Measurements from ENCODE around the gene GLIS1.

DNA sequence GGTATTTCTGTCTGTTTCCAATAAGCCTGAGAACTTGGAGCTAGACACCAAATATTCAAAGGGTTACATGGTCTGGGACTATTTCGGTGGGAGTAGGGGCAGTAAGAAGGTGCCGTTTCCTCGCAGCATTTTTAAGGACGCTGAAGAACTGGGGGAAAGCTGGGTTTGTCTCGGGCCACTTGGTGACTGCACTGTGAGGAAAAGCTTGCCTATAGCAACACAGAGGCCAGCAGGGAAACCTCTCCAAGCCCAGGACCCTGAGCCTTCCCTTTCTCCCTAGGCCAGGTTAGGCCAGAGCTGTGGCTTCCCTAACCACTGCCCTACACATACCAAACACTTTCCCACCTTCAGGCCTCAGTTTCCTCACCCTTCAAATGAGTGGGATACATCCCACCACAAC, 3.3 kb downstream of the GLIS1 start:
- TF ChIP-seq POLR2AphosphoS5 (IDR thresholded peaks at IDR 0.05) (no peak), POLR2A (IDR thresholded peaks at IDR 0.05) (no peak)
- TF ChIP-seq, protein P1, sequence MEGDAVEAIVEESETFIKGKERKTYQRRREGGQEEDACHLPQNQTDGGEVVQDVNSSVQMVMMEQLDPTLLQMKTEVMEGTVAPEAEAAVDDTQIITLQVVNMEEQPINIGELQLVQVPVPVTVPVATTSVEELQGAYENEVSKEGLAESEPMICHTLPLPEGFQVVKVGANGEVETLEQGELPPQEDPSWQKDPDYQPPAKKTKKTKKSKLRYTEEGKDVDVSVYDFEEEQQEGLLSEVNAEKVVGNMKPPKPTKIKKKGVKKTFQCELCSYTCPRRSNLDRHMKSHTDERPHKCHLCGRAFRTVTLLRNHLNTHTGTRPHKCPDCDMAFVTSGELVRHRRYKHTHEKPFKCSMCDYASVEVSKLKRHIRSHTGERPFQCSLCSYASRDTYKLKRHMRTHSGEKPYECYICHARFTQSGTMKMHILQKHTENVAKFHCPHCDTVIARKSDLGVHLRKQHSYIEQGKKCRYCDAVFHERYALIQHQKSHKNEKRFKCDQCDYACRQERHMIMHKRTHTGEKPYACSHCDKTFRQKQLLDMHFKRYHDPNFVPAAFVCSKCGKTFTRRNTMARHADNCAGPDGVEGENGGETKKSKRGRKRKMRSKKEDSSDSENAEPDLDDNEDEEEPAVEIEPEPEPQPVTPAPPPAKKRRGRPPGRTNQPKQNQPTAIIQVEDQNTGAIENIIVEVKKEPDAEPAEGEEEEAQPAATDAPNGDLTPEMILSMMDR (IDR thresholded peaks at IDR 0.05) = no peak

All from stomach (tissue), 4 donors.